Activated T-helper 1 cell treated with Interleukin-2 at 50 U/mL for 16 hours (primary cell): ENCODE data around the gene KIFAP3.
"Not testable (repeated sequence)": the region's sequence is repeated elsewhere in the genome, so short reads cannot be mapped to it uniquely, and the experiment has no call there.

Experiments used
- DNase-seq: peaks from one replicate; pipeline ENCODE4 v3.0.0-alpha.2; 2020; ENCODE audit warnings: low read depth

The KIFAP3 gene

DNA sequence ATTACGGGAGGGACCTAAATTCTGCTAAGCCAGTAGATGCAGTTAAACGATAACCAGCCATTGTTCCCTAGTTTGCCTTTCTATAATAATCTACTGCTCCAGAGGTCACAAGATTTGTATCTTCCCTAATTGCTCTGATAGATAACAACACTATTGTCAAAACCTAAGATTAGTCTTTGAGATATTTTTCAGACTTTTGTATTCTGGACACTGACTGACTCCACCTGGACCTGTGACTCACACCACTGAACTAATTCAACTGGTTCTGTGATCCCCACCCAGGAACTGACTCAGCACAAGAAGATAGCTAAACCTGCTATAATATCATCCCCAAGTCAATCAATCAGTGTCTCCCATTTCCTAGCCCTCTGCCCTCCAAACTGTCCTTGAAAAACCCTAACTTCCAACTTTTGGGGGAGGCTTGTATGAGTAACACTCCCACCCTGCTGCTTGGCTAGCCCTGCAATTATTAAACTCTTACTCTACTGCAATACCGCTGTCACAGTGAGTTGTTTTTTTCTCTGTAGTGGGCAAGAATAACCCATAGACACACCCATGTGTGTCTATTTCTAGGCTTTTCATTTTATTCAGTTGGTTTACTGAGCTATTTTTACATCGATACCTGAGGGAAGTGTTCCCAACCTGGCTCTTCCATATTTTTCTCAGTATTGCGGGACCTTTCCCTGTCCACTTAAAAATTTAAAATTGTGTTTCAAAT is 11.2 kb downstream of the KIFAP3 start:
- no peak for DNase-seq

DNA sequence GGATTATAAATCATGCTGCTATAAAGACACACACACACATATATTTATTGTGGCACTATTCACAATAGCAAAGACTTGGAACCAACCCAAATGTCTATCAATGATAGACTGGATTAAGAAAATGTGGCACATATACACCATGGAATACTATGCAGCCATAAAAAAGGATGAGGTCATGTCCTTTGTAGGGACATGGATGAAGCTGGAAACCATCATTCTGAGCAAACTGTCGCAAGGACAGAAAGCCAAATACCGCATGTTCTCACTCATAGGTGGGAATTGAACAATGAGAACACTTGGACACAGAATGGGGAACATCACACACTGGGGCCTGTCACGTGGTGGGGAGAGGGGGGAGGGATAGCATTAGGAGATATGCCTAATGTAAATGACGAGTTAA is 12.8 kb downstream of the KIFAP3 start:
- DNase-seq = not testable (repeated sequence)

DNA sequence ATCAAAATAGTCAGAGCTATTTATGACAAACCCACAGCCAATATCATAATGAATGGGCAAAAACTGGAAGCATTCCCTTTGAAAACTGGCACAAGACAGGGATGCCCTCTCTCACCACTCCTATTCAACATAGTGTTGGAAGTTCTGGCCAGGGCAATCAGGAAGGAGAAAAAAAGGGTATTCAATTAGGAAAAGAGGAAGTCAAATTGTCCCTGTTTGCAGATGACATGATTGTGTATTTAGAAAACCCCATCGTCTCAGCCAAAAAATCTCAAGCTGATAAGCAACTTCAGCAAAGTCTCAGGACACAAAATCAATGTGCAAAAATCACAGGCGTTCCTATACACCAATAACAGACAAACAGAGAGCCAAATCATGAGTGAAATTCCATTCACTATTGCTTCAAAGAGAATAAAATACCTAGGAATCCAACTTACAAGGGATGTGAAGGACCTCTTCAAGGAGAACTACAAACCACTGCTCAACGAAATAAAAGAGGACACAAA is 14.4 kb downstream of the KIFAP3 start:
- DNase-seq = not testable (repeated sequence)

DNA sequence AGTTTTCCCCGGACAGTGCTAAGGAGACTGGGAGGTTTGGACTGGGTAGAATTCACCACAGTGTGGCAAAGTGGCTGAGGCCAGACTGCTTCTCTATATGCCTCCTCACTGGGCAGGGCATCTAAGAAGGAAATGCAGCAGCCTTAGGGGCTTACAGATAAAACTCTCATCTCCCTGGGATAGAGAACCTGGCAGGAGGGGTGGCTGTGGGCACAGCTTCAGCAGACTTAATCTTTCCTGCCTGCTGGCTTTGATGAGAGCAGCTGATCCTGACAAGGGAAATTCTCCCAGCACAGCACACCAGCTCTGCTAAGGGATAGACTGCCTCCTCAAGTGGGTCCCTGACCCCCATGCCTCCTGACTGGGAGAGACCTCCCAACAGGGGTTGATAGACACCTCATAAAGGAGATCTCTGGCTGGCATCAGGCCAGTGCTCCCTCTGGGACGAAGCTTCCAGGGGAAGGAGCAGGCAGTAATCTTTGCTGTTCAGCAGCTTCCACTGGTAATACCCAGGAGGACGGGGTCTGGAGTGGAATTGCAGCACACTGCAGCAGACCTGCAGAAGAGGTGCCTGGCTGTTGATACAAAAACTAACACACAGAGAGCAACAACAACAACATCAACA is 25.2 kb downstream of the KIFAP3 start:
- no peak for DNase-seq

DNA sequence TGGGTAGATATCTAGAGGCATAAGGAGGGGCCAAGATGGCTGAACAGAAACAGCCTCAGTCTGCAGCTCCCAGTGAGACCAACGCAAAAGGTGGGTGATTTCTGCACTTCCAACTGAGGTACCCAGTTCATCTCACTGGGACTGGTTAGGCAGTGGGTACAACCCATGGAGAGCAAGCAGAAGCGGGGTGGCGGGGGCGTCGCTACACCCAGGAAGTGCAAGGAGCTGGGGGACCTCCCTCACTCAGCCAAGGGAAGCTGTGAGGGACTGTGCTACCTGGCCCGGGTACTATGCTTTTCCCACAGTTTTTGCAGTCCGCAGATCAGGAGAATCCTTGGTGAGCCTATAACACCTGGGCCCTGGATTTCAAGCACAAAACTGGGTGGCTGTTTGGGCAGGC is 26.0 kb downstream of the KIFAP3 start:
- DNase-seq = no peak

DNA sequence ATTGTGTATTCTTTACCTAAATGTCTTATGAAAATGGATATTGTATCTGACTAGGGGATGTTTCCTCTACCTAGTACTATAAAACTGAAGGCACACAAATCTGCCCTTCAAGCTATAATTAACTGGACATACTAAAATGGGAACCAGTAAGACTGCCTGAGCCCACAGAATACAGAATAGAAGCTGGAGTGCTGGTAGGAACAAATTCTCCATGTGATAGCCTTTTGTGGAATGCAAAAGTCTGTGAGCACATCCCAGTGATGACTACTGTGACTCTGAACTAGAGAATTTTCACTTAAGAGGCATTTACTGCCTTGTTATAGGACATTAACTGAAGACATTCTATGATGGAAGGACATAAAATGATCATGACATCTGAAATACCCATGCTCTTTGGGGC is 30.3 kb downstream of the KIFAP3 start:
- no peak for DNase-seq

DNA sequence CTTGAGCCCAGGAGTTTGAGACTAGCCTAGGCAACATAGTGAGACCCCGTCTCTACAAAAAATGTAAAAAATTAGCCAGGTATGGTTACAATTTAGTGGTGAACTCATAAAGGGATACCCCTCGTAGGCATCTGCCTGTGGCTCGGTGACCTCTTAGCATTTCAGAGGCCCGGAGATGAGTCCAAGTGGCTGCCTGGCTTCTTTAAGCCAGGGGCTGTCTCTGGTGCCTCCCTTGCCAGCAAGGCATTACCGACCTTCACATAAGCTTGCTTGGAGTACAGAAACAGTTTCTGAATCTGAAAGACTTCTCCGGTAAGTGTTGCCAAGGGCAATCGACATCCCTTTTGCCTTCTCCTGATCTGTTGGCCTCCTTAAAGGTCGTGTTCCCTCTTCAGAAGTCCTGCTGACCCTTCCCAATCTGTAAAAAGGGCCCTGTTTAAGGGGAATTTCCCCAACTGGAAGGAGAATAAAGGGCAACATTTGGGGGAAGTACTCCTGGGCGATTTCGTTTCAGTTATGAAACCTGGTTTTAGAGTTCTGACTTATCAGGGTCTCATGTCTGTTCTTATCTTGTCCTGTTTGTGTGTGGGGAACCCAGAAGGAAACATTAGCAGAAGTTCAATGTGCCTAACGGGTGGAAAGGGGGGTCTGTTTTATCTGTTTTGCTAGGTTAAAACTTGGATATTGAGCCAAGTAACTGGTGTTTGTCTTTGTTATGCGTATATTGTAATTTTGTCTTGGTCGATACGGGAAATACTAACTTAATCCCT is 32.9 kb downstream of the KIFAP3 start:
- no peak for DNase-seq

DNA sequence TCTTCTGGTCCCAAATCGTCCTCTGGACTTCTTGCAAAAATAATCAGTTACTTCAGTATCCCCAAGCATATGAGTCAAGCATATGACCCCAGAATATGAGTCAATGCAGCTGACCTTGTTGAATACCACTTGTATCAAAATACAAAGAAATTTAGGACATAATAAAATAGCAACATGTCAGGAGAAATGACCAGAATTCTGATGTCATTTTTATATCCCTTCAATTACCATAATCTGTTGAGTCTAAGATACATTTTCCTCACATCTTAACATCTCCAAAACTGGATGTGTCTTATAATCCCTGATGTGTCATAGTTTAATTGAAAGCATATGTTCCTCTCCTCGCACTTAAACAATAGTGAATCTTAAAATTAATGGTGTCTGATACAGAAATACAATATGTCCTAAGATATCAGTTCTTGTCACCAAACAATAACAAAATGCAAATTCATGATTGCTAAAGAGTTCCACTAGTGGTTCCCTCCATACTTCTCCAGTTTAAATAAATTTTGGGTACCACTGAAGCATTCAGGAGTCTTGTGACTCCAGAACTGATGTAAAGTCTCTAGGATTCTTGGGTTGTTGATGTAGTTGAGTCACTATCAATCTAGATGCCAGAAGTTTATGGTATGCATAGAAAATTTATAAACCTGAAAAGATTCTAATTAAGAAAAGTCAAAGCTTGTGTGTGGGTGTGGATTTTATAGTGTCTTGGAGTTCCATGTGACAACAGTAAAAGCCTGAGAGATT is 41.8 kb downstream of the KIFAP3 start:
- DNase-seq = no peak

DNA sequence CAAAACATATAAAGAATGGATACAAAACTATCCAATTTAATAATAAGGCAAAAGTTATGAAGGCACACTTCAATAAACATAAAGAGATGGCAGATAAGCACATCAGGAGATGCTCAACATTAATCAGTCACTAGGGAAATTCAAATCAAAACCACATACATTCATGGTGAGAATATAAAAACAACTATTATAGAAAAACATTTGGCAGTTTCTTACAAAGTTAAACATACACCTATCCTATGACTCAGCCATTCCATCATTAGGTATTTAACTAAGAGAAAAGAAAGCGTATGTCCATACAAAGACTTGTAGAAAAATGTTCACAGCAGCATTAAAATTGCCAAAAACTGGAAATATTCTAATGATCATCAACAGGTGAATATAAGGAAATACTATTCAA is 44.3 kb downstream of the KIFAP3 start:
- DNase-seq = no peak

DNA sequence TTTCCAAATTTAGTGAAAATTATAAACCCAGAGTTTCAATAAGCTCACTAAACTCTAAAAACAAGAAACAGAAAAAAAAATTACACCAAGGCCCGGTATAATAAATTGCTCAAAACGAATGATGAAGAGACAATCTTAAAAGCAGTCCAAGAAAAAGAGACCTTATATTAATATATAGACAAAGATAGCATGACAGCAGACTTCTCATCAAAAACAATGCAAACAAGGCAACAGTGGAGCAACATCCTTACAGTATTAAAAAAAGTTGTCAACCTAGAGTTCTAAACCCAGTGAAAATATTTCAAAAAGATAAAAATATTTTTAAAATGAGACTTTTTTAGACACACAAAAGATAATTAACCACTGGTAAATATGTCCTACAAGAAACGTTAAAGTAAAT is 46.7 kb downstream of the KIFAP3 start:
- DNase-seq = no peak

DNA sequence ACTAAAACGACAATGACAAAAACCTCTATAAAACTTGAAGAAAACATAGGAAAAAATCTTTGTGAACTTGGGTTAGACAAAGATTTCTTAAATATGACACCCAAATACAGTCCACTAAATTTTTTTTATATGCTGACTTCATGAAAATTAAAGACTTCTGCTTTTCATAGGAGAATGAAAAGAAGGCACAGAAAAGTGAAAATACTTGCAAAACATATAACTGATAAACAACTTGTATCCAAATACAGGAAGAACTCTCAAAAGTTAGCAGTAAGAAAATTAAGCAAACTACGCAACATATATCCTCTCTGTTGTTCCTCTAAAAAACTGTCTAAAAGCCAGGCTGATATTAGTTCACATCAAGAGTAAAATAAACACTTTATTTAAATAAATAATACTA is 53.6 kb downstream of the KIFAP3 start:
- no peak for DNase-seq

DNA sequence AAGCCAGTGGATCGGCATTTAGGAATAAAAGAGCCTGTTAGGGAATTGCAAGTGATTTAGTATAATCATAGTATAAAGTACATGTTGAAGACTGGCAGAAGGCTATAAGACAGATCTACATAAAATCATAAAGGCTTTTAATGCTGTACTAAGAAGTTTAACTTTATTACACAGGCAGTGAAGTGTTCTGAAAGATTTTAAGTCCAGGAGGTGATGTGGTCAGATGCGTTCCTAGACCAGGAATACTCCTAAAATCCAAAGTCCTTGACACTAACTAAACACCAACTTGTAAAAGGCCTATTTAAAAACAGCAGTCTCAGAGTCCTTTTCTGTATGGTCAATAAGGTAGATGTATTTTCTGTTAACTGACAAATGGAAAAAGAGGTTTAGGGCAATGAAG is 57.0 kb downstream of the KIFAP3 start:
- DNase-seq = no peak

DNA sequence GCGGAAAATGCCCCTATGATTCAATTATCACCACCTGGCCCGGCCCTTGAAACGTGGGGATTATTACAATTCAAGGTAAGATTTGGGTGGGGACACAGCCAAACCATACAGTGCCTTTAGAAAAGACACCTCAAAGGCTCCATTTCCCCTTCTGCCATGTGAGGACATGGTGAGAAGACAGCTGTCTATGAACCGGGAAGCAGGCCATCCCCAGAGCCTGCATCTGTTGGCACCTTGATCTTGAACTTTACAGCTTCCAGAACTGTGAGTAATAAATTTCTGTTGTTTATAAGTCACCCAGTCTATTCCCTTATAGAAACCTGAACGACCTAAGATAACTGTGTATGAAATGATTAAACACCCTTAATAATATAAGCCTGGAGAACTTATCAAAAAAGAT is 61.6 kb downstream of the KIFAP3 start:
- no peak for DNase-seq

DNA sequence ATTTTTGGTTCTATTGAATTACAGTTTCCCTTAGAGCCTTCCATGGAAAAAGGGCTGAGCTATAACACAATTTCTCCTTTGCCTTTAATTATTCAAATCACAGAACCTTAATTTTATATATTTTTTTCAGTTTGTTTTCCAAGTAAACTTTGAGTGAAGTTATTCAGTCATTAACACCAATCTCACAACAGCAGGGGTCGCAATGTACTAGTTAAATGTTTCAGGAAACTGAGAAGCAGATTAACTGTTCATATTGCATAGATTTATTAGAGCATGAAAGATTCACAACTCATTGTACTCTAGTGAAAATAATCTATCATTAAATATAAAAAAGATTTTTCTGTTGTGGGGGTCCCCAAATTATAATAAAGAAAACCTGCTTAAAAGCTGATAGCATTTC is 64.1 kb downstream of the KIFAP3 start:
- no peak for DNase-seq

DNA sequence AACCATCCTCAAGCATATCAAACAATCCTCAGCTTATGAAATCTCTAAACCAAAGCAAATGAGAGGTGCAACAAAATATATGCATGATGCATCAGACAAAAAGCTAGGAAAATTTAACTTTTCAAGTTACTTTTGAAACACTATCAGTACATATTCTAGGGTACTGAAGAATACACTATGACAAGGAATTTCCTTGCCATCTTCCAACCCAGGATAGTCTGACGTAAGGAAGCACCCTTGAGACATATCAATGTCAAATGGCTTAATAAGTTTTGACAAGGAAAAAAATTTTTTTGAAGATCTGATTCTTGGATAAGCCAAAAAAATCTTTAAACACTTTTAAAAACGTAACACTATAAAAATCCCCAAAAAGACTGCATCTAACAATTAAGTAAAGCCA is 64.9 kb downstream of the KIFAP3 start:
- no peak for DNase-seq

DNA sequence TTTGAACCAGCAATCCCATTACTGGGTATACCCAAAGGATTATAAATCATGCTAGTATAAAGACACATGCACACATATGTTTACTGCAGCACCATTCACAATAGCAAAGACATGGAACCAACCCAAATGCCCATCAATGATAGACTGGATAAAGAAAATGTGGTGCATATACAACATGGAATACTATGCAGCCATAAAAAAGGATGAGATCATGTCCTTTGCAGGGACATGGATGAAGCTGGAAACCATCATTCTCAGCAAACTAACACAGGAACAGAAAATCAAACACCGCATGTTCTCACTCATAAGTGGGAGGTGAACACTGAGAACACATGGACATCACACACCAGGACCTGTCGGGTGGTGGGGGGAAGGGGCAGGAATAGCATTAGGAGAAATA is 65.8 kb downstream of the KIFAP3 start:
- not testable (repeated sequence) for DNase-seq

DNA sequence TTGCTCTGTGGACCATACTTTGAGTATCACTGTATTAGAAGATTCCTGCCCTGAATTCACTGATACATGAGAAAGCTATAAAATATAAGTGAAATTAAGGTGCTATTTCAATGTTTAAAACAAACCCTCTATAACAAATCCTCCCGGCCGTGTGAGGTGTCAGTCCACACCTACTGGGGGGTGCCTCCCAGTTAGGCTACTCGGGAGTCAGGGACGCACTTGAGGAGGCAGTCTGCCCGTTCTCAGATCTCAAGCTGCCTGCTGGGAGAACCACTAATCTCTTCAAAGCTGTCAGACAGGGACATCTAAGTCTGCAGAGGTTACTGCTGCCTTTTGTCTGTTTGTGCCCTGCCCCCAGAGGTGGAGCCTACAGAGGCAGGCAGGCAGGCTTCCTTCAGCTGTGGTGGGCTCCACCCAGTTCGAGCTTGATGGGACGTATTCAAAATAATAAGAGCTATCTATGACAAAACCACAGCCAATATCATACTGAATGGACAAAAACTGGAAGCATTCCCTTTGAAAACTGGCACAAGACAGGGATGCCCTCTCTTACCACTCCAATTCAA is 71.1 kb downstream of the KIFAP3 start:
- DNase-seq = not testable (repeated sequence)

DNA sequence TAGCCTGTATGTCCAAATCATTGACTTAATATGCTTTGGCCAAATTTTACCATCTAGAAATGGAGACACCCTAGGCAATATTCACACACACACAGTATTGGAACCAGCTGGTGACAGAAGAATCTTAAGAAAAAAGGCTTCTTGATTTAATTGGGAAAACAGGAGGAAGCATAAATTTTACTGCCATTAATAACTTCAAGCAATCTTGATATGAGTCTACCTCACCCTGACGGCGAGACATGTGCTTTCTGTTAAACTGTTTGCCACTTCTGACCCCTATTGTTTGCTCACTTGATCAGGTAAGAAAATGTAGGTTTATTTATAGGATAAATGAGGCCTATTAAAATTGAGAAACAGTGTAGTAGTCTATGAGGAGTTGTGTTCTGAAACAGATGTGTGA is 73.2 kb downstream of the KIFAP3 start:
- DNase-seq = no peak

DNA sequence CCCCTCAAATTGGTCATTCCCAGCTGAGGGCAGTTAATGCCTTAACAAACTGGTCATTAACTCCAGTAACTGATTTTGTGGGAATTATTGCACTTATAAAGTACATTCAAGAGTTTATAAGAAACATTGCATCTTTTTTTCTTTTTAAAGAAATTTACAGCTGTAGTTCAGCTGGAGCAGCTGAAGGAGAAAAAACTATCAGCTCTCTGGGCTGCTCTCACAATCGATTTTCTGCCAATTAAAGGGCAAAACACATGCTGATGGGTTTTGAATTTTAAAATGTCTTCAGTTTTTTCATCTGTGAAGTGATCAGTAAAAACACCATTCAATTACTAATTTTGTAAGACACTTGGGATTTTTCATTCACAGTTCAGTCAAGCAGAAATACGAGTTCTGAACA is 74.7 kb downstream of the KIFAP3 start:
- DNase-seq = no peak

DNA sequence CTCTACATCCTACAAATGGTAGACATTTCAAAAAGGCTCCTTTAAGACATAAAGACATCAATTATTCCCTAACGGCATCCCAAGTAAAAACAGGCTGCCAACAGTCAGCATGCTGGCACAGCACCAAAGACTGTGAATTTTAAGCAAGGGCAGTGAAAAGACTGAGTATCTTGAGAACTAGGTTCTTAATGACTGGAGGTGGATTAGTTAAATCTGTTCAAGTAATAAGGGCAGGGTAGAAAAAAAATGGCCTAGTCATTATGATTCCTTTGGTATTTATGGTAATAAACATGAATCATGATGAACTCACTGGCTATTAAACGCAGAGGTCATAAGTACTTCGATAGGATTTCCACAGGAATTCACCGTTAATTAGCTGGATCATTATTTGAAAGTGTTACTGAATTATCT is 75.2 kb downstream of the KIFAP3 start:
- no peak for DNase-seq

DNA sequence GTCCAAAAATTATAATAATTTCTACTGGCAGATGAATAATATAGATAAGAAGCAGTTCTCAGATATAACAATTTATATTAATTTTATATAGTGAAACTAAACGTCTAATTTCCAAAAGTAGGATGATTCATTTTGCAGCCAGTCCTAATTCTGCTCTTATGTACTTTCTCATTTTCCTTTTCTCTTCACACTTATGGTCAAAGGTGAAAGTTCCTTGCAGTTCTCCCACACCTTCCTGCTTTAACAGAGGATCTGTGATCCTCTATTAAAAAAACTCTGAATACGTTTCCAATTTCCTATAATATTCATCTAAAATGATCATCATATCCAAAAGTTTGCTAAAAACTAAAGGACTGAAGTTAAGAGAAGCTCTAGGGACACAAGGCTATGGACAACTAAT is 78.5 kb downstream of the KIFAP3 start:
- no peak for DNase-seq

DNA sequence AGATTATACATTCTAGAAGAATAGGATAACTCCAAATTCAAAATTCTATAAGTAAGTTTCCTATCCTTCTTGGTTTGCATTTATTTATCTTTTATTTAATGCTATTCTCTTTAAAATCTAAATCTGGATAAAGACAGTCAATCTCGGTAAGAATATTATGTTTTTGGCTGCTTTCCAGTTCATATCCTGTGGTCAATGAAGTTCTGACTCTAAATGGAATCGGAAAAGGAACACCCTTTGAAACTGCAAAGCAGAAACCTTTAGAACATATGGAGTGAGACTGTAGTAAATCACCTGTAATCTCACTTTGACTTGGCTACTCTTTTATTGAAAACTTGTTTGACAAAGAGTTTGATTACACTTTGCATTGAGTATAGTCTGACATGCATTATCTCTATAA is 85.2 kb downstream of the KIFAP3 start:
- DNase-seq = no peak
